Erythroblast (primary cell): ENCODE results near the gene SLC7A4.
"Not testable (repeated sequence)": the region's sequence is repeated elsewhere in the genome, so short reads cannot be mapped to it uniquely, and the experiment has no call there.

Experiments used
- DNase-seq, 2 experiments: peaks; one replicate each; lab custom pipeline; 2025; lab: John Stamatoyannopoulos, UW
- GATA1 ChIP-seq: IDR thresholded peaks from 2 replicates; pipeline ENCODE4 v1.6.1; 2011; ENCODE audit warnings: low read depth, mild to moderate bottlenecking, control low read depth, low read length, moderate library complexity
- POLR2A ChIP-seq: IDR thresholded peaks from 2 replicates; pipeline ENCODE4 v1.6.1; 2011; ENCODE audit warnings: mild to moderate bottlenecking, low read length

The SLC7A4 gene

DNA sequence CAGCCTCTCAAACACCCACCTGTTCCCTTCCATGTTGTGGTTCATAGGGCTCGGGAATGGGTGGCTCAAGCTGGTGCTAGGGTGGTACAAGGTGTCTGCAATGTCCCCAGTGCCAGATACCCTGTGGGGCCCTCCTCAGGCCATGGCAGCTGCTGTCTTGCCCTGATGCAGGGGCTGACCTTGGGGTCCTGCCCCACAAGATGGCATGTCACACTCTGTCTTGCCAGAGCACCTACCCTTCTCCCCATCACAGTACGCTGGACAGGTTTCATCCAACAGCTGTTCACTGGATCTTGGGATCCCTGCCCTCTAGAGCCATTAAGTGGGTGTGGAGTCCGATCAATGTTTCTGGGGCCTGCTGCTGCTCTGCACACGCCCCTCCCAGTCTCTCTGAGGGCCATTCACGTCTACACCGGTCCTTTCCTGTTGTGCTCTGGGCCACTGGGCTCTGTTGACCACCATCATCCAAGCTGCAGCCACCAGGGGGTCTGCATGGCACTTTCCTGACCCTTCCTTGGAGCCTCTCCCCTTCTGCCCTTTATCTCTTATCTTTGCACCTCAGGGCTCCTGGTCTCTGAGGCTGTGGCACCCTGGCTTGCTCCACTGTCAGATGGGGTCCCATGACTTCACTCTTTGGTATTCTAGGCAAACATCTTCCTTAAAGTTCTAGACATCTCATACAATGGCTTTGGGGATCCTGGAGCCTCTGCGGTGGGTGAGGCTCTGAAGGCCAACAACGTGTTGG is 20.5 kb upstream of the SLC7A4 start:
- TF ChIP-seq POLR2A: no peak
- no peak for TF ChIP-seq GATA1
- no peak for DNase-seq

DNA sequence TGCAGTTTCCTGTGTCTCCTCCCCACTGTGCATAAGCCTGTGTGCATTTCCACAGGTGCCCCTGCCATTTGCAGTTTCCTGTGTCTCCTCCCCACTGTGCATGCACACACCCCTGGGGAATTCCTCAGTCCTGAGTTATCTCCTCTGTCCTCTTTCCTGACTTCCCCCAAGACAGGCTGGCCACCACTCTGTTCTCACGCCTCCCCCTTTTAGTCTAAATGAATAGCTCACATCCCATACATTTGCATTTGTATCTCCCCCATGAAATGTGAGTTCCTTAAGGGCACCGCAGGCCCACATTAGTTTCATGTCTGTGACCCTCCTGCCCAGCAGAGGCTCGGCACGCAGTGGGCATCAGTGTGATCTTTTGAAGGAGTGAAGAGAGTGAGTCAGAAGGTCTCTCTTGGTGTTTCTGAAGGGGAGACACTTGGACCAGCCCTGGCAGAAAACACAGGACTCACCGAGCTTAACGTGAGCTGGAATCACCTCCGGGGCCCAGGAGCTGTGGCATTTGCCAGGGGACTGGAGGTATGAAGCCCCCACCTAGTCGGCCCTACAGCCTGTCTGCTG is 19.6 kb upstream of the SLC7A4 start:
- no peak for TF ChIP-seq GATA1
- no peak for DNase-seq

DNA sequence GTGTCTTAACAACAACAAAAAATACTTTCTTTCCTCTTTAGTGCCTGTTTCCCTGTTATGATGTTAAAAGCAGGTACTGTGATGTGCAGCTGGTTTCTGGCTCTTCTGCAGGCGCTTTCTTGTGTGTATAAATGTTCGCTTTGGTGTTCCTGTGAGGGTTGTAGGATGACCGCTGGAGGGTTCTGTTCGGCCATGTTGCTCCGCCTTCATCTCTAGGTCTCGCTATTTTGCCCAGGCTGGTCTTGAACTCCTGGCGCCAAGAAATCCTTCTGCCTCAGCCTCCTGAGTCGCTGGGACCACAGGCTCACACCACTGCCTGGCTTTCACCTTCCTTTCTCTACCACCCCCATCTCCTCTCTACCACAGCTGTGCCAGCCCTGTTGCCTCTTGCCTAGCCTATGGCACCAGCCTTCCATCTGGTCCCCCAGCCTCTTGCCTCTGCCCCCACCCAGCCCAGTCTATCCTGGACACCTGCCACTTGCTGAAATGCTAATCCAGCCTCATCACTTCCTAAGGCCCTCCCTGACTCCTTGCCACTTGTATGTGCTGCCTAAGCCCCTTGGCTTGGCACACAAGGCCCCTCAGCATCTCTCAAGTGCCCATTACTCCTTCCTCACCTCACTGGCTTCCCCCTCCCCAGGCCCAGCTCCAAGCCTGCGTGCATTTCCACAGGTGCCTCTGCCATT is 18.9 kb upstream of the SLC7A4 start:
- TF ChIP-seq POLR2A (no peak), GATA1 (no peak)
- DNase-seq: no peak

DNA sequence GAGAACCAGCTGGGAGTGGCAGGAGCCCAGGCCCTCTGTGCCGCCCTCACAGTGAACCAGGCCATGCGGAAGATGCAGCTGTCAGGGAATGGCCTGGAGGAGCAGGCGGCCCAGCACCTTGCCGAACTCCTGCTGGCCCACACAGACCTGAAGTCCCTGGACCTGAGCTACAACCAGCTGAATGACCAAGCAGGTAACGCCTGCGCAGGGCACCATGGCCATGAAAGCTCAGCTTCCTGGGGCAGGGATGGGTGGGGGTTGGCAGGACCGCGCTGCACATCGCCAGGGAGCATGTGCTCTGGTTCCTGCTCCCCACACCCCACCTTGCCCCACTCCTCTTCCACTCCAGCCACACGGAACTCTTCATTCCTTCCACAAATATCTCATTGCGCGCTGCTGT is 16.6 kb upstream of the SLC7A4 start:
- DNase-seq: not testable (repeated sequence)

DNA sequence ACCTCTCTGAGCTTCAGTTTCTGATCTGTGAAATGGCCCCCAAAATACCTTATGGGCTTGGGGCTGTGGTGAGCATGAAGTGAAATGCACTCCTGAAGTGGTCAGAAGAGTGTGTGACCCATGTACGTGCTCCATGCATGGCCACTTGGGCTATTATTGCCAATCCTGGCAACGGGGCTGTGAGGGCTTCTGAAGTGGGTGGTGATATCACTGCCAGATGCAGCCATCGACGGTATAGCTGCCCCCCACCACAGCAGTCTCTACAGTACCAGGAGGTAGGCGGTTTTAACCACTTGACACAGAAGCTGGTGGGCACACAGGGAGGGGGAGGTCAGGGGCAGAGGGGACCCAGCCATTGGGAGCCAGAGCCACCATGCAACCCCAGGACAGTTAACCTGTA is 16.1 kb upstream of the SLC7A4 start:
- DNase-seq: not testable (repeated sequence)

DNA sequence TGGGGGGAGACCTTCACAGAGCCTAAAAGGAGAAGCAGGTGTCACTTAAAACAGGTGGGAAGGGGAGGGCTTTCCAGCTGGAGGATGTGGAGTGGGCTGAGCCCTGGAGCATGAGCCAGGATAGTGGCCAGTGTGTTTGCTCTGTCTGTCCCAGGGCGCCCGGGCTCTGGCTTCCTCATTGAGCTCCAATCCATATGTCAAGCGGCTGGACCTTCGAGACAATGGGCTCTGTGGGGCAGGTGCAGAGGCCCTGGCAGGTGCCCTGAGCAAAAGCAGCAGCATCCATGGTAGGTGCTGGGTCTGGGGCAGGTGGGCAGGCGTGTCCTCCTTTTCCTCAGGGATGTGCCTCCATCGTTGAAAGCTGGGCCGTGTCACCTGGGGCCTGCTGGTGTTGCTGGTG is 15.4 kb upstream of the SLC7A4 start:
- DNase-seq: no peak
- TF ChIP-seq POLR2A (no peak), GATA1 (no peak)

DNA sequence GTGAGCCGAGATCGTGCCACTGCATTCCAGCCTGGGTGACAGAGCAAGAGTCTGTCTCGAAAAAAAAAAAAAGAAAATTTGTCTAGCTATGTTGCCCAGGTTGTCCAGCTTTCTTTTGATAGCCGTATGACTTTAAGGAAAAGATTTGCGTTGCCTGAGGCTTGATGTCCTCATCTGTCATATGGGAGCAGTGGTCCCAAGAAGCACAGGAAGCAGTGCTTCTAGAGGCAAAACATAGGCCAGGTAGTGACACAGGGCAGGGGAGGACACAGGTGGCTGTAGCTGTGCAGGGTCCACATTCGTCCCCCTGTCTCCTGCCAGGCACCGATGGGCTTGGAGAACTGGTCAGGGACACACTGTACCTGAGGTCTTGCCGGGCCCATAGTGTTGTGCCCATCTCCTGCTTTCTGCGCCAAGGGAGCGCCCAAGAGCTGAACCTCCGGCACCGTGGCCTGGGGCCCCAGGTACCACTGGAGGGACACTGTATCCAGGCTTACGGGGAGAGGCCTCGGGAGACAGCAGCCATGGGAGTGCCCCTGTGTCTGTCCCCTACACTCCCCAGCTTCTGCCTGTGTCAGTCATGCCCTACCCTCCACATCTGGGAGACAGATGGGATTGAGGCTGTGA is 14.8 kb upstream of the SLC7A4 start:
- TF ChIP-seq GATA1 (no peak), POLR2A (no peak)
- DNase-seq: no peak

DNA sequence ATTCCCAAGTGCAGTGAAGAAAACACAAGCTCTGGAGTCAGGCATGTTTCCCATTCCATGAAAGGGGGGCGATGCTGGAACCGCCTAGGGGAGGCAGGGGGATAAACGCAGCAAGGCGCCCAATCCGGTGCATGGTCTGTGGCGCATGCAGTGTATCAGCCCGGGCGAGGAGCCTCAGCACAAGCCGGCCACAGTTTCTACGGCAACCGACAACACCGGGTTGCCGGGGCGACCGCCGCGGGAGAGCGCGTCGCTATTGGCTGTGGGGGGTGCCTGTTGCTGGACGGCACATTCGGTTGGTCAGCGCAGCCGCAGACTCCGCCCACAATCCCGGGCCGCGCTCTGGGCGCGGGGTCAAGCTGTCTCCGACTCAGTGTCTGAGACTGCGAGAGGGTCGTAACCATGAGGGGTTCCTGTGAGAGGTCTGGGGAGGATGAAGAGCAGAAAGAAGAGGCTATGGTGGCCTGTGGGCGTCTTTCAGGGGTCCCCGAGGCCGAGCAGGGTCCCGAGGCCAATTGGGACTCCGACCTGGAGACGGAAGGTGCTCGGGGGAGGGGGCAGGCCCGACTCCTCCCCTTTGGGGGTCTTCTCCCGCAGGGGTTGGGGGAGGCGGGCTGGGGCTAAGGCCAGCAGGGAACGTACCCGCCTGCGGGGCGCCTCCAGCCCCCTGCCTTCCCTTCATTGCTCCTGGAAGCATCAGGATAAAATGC is 13.4 kb upstream of the SLC7A4 start, which contains the start of gene LRRC74B:
LRRC74B (plus strand) TSS at position 362 of the 710 bp plus-strand sequence; CDS start at position 403, 41 bp downstream.
- peak; percentile 66 to 78 for DNase-seq

DNA sequence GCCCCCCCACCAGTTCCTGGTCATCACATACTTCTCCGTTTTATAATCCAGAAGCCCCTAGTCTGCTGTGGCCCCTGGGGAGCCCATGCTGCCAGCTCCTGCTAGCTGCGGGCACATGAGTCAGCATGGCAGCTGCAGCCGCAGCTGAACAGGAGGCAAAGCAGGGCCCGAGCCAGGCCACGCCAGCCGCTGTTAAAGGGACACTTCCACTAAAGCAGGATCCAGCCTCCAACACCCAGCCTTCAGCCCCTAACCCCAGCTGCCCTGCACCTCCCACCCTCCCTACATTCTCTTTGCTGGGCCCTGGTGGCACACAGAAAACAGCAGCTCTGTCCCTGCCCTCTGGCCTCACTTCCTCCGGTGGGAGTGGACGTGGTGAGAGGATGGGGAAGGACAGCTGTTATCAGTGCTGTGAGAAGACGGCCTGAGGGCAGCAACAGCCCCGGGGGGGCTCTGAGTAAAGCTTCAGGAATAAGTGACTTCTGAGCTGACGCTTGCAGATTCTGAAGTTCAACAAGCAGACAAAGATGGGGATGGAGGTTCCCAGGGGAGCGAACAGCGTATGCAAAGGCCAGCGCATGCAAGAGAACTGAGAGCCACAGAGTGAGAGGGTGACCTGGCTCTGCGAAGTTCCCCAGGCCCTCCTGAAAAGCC is 12.7 kb upstream of the SLC7A4 start:
- DNase-seq: no peak
- no peak for TF ChIP-seq POLR2A
- TF ChIP-seq GATA1: no peak

More for the DNA sequence above, 13.4 kb upstream of the SLC7A4 start, which contains the start of gene LRRC74B:
- TF ChIP-seq GATA1 (no peak), POLR2A (no peak)

DNA sequence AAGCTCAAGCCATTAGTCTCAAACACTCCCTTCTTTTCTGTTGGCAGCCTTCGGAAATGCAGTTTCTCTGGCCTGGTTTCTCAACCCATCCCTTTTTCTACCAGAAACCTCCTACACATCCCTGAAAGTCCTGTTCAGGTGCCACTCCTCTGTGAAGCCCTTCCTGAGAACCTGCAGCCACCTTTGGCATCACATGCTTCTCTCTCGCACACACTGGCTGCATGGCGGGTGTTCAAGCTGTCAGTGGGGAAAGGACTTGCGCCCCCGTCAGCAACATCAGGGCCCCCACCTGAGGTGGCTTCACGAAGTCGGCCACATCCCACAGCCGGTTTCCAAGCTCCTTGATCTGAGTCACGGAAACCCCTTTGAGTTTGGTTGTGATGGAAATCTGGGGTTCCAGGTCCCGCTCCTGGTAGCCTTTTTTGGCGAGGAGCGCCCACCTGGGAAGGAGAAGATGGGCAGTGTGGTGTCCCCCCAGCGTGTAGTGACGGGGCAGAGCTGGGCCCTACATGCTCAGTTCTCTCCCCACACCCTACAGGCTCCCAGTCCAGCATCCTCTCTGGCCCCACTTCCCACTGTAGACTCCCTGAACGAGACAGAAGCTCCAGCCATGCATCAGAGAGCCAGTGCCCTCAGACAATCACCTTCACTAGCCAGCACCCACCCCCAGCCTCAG is 11.6 kb upstream of the SLC7A4 start:
- TF ChIP-seq POLR2A (no peak), GATA1 (no peak)
- DNase-seq: no peak

DNA sequence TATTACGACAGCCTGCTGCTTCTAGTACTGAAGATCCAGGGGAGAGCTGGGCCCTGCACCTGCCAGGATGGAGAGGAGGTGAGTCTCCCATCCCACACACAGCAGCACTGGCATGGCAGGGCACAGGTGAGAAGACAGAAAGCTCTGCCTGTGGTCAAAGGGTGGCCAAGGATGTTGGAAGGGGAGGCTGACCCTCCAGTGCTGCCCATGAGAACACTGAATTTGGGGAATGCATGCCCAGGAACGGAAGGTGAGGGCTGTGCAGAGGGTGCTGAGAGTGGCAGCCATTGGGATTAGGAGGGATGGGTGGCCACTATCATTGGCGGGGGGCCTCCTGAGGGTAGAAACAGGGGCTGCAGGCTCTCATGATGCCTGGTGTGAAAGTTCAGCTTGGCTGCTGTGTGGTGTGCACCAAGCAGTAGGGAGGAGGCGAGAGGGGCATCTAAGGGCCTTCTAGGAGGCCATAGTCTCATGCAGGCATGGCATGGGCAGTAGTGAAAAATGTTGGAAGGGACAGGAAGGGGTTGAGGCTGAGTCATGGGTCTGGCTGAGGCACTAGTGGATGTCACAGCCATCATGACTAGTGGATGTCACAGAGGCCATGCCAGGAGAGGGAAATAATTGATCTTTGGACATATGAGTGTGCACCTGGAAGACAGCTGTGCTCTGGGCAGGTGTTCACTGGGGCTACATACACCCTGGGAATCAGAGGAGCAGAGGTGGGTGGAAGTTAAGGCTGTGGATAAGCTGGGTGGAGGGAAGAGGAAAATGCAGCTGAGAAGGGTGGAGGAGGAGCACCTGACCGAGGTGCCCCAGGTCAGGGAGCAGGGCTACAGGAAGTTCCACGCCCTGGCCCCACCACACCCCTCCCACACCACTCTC is 10.9 kb upstream of the SLC7A4 start:
- TF ChIP-seq POLR2A (no peak), GATA1 (no peak)
- DNase-seq: no peak

DNA sequence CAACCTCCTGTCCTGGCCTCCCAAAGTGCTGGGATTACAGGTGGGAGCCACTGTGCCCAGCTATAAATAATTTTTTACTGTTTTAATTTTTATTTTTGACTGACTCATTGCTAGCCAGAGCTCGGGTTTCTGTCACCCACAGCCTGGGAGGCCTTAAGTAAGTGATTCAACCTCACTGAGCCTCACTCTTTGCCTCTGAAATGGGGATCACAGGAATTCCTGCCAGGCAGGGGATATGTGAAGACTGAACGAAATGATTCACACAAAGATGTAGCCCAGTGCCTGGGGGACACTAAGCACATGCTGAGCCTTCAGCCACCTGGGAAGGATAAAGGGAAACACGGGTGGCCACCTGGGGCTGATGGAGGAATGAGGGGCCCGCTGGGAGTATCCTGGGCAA is 9.6 kb upstream of the SLC7A4 start:
- DNase-seq: no peak
- TF ChIP-seq POLR2A: no peak
- no peak for TF ChIP-seq GATA1

DNA sequence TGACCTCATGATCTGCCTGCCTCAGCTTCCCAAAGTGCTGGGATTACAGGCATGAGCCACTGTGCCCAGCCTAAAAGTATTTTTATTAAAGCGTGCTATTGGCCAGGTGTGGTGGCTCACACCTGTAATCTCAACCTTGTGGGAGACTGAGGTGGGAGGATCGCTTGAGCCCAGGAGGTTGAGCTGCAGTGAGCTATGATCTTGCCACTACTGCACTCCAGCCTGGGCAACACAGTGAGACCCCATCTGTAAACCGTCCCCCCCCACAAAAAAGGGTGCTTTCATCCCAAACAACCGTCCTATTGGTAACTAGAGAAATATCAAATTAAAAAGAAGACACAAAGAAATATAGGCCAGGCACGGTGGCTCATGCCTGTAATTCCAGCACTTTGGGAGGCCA is 6.8 kb upstream of the SLC7A4 start:
- DNase-seq: not testable (repeated sequence)
